RKO (cell line): ENCODE results near the gene RAB7B.

ENCODE experiments used
- DNase-seq: peaks from one replicate; pipeline ENCODE4 v3.0.0-alpha.2; 2016; ENCODE audit warnings: low spot score

The RAB7B gene

DNA sequence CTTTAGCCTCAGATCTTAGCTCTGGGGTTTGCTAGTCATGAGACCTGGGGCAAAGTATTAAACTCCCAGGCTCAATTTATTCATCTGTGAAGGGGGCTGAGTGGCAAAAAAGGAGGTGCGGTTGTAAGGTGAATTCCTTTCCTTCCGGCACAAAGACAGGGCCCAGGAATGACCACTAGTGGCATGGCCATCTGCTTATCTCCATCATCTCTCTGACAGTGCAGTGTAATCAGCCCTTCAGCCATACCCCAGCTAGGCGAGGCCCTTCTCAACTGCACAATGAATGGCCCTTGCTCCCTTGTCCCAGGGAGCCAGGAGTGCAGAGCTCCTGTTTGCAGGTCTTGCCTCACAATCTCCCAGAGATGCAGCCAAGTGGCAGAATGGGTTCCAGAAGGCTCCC is 54.3 kb downstream of the RAB7B start:
- no peak for DNase-seq

DNA sequence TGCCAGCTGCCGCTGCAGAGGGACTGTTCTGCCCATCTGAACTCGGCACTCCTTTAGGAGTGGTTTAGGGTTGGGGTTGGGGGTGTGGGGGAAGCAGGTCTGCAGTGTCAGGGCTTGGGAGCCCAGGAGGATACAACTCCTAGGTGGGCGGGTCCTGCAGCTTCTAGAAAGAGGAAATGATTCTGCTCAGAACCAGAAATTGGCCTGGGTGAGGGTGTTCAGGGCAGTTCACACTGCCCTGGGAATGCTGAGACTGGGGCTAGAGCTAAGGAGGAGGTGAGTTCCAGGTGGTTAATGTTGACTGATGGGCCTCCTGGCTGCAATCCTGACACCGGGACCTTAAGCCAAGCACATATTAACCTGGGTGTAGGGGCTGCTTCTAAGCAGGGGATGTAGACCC is 55.2 kb downstream of the RAB7B start:
- DNase-seq = no peak

DNA sequence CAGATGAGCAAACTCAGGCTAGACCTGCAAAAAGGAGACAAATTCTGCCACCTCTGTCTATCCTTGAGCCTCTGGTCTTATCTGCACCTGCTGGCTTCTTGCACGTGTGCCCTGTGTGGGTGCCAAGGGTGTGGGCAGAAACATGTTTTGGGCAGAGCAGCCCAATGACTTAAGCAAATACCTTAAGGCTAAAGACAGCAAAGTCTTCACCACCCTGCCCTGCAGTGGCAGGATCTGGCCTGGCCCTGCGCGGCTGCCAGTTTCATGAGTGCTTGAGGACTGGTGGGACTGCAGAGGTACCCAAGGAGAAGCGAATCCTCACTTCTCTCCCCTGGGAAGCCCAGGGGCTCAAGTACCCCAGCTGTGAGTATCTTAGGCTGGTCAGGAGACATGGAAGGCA is 56.2 kb downstream of the RAB7B start:
- DNase-seq = no peak

DNA sequence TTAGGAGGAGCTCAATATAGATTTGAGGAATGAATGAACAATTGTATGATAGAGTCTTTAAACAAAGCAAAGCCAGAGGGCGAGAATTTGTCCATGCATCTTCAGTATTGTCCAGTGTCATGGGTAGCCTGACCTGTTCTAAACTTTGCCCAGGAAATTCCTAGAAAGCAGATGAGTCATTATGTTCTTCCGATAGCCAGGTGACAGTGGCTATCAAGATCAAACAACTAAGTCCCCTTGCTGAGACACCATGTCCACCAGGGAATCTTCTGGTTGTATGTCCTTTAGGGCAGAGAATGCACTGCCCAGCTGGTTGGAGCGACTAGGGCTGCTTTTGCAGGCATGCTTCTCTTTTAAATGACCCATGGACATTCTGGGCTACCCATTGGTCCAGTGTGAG is 58.1 kb downstream of the RAB7B start:
- no peak for DNase-seq

DNA sequence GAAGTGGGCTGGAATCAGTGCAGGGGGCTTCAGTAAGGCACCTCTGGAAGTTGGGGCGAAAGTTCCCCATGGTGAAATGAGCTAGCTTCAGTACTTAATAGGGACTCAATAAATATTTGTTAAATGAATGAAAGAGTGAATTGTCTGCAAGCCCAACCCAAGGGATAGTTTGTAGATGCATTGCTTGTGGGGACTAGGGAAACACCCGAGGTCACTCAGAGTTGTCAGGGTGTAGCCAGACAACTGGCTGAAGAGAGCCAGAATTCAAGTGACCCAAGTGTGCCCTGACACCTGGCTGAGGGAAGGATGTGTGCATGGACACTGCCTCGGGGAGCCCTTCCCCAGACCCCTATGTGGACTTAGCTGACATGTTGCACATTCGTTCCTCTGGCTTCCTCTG is 58.7 kb downstream of the RAB7B start:
- no peak for DNase-seq

DNA sequence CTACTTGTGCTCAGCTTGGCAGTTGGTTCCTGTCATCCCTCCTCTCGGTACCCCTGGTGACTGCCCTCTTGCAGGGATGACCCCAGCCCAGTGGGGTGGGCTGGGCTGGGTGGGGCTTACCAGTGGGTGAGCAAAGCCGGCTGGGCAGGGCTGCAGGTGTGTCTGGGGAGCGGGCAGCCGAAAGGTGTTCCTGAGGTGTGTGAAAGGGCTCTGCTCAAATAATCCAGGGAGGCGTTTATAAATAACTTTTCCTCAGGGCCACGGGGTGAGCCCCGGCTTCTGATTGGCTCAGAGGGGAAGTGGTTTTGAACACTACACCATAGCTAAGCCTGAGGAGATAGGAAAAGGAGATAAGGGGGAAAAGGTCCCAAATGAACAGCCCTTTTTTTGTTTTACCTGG is 60.0 kb downstream of the RAB7B start, which contains the start of gene SLC26A9:
Gene SLC26A9 (minus strand): TSS at position 212 of the 400 bp plus-strand sequence. CDS start 7,636 bp downstream, outside the sequence.
- no peak for DNase-seq

DNA sequence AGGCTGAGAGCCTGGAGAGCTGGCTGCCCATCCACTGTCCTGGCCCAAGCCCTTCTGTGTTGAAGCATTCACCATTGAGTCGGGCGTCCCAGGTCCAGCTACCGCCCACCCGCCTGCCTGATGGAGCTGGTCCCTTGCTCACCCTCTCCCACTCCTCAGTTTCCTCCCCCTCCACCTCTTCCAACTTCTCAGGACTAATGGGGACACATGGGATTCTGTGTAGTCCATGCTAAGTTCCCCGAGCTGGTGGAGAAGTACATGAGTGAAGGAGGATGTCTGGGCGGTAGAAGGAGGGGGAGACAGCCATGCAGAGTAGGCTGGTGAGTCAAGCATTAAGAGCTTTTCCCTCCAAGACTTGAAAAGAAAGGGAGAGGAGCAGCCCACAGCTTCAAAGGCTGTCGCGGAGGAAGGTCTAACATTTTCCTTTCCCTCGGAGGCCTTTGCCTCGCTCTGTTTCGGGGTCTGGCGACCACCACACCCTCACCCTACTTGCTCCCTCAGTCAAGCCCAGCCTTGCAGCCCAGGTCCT is 60.5 kb downstream of the RAB7B start:
- DNase-seq = no peak

DNA sequence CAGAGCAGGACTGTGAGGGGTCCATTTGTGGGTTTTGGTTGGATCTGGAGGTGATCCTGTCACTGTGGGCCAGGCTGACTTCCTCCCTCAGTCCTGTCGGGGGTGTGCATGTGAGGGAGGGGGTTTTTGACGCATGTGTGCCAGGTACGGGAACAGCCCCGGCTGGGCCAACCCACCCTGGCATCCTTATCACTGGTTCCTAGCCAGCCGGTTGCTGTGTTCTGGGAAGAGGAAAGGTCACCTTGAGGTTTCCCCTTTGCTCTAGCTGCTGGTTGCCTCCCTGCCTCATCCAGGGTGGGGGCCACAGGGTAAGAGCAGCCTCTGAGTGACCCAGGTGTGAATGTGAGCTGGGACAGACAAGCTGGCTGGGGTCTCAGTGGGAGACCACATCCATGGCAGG is 62.5 kb downstream of the RAB7B start:
- no peak for DNase-seq

DNA sequence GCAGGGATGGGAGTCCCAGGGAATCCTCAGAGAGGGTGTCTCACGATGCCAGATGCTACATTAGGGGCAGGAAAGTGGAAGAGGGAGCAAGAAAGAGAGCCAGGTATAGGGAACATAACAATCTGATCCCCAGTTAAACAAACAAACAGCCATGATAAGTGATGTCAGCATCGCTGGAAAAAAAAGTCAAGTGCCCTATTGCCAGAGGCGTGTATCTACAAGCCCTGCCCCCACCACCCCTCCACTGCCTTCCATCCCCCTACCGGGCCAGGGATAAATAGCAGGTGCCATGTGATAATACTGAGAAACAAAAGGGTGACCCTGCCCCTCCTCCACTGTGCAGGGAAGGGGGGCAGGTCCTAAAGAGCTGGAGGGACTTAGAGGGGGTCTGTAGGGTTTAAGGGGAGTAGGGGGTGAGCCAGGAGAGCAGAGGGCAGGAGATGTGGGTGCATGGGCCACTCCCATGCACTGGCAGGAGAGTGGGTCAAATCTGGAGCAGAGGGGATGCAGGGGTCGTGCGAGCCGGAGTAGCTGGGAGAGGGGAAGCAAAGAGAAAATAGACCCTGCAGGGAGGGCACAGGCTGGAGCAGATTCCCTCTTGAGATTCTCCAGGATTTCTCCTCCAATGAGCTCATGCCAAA is 63.4 kb downstream of the RAB7B start:
- peak; percentile 7 for DNase-seq

DNA sequence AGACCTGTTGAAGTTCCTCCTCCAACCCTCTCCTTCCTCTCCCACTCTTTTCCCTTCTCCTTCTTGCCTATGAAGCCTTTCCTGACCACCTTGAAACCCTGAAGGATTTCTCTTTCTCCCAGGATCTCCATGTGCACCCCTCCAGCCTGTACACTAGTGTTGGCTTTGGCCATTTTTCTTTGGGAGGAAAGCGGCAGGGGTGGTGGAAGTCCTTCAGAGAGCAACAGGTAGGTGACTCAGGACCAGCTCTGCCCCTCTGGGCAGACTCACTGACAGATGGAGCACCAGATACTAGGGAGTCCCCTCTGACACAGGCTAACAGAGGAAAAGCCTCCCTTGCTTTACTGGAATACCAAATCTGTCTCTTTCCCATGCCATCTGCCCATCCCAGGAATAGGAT is 64.5 kb downstream of the RAB7B start:
- DNase-seq = no peak

DNA sequence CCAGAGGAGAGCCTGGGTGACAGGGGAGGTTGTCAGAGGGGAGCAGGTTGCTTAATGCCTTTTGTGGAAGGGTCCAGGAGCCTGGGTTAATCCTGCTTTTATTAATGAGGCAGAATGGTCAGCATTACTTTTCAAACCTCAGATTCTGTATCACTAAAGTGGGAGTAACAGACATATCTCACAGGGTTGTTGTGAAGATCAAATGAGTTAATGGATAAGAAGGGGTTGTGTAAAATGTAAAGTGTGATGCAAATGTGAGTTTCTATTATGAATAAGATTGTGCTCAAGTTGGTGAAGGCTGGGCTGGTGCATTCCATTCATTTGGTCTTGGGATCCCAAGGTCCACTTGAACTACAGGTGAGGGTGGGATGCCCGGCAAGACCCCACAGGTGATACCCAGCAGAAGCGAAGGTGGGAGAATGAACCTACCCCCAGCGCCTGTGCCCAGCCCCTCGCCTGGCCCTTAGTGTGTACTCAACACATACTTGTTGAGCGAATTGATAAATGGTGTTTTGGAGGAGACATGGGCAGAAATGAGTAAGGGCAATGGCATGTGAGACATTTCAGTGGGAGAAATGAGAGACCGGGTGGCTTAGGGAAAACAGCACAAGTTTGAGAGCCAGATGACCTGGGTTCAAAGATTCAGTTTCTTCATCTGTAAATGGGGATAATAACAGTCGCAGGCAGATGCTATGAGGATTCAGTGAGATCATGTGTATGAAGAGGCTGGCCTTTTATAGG is 66.2 kb downstream of the RAB7B start:
- no peak for DNase-seq

DNA sequence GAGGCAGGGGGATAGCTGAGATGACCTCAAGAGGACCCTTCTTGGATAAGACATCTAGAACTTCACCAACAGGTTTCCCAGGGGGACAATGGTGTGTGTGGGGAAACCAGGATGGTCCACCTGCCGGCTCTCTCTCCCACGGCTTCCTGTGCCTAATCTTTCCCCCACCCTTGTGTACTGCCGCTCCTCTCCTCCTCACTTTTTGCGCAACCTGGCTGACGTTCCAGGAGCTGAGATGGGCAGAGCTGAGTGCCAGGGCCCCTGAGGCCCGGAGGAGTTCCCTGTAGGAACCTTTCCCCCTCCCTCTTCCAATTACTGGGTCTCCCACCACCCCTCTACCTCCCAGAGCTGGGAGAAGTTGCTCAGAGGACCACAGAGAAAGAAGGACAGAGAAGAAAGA is 66.9 kb downstream of the RAB7B start:
- no peak for DNase-seq

DNA sequence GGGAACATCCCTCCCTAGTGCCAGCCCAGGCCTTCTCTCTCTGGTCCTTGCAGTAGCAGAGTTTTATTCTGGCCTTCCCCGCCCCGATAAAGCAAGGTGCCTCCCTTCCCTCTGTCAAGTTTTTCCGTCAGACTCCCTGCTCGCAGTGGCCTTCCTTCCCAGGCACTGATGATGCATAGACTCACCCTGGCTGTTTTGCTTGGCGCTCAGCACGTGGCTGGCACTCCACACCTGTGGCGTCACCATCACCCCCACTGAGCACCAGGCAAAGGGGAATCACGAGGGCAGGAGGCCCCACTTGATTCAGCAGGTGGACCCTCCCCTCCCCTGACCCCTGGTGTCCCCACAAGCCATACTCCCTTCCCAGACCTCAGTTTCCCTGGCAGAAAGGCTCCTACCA is 67.3 kb downstream of the RAB7B start:
- DNase-seq = no peak

DNA sequence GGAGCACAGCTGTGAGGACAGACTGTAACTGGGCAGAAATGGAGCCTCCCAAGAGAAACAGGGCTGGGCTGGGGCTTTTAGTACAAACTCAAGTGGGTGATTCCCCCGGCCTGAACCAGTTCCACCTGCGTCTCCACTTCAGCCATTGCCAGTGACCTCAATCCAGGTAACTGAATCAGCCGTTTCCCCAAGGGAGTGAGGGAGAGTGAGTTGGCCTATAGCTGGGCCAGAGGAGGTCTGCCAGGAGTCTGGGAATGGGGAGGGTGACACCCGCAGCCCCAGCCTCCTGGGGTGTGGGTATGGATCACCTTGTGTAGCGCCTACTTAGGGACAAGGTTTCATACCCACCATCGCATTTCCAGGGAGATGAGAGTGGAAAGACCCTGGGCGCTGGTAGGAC is 68.4 kb downstream of the RAB7B start:
- no peak for DNase-seq

DNA sequence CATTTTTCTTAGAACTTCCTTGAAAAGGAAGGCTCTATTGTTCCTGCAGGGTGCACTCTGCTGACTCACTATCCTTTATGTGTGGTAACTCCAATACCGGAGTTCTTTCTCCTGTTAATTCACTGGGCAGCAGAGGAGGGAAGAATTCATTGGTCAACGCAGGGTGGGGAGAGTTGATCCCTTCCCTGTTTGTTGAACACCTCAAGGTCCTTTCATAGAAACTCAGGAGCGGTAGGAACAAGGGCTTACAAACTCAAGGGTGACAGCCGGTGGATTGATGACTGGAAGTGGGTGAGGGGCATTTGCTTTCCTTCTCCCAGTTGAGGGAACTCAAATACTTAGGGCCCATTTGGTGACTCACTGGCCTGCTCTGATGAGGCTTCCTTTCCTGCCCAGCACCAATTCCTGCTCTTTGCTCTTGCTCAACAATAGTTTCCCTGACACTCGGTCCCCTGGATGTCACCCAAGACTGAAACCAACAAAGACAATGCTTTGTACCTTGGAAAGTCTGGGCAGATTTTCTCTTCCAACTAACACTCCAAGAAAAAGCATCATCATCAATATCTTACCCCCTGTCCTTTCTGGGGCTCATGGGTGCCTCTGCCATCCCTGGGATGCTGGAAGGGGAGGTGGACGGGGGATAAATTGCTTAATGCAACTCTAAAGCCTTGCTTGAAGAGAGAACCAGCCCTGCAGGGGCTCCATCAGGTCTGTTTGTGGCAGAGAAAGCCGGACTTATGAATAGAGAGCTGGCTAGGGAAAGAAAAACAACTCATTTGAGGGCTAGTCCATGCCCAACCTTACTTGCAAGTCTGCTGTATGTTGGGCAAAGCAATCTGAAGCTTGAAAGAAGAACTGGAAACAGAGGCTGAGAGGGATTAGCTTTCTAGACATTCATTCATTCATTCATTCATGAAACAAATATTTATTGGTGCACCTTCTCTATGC is 69.2 kb downstream of the RAB7B start:
- no peak for DNase-seq

DNA sequence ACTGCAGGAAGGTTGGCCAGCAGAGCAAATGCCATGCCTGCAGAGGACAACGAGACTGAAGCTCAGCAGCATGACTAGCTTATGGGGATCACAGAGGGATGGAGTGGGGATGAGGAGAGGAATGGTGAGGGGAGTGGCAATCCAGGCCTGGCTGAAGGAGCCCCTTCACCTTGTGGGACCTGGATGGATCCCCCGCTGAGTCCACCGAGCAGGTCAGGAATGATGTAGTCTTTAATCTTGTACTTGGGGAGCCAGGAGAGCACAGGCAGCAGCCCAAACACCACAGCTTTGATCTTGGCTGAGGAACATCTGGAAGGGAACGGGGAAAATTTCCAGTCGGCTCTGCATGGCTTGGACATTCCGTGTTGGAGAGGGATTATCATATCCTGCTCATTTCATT is 70.4 kb downstream of the RAB7B start:
- no peak for DNase-seq

DNA sequence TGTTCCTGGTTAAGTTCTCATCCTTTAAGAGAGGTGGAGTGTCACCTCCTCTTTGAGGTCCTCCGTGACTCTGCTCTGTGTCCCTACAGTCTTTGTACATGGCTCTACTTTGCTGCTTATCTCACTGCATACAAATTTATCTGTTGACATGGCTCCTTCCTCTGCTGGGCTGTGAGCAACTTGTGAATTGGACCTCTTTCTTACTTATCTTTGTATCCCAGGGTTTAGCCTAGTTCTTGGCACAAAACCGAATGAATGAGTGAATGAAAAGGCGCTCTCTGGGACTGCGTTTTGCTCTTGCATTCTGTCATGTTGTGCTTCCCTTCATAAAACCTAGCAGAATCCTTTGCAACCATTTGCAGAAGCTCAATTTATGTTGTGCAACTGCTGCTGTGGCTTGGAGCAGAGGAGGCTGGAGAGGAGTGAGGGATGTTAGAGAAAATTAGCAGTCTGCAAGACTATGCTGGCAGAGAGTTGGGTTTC is 72.4 kb downstream of the RAB7B start:
- no peak for DNase-seq

DNA sequence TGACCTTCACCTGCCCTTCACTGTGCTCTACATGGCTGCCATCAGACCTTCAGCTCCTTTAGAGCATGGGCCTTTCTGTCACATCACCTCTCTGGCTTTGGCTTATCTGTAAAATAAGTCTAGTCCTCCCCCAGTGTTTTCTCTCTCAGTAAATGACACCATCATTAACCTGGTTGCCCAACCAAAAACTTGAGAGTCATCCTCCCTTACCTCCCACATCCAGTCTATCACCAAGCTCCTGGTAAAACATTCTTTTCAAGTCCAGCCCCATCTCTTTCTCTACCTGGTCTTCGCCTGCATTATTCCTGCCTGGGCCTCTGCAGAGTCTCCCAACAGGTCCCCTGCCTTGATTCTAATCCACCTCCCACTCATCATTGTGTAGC is 73.0 kb downstream of the RAB7B start:
- DNase-seq = no peak

DNA sequence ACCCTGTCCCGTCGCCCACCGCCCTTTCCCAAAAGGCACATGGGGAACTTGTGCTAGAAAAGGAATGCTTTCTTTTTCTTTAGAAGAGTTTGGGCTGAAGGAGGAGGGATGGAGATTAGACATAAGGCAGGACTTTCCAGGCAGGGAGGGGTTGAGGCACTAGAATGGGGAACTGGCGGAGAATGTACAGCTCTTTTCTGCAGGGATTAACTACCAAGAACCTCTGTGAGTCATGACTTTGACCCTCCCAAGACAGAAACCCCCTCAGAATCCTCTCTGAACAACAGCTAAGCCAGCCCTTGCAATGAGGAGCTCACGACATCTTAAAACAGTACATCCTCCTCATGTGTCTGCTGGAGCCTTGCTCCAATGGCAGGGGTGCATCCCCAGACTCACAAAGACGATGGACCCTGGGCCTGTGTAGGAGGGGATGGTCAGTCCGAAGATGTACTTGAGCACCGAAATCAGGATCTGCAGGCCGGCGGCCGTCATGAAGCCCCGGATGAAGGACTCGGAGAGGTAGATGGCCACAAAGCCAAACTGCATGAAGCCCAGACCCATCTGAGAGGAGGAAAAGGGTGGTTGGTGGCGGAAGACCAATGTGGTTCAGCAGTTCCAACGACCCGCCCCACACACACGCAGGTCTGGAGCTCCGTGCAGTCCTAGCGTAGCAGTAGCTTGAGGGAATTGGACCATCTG is 73.5 kb downstream of the RAB7B start:
- no peak for DNase-seq

DNA sequence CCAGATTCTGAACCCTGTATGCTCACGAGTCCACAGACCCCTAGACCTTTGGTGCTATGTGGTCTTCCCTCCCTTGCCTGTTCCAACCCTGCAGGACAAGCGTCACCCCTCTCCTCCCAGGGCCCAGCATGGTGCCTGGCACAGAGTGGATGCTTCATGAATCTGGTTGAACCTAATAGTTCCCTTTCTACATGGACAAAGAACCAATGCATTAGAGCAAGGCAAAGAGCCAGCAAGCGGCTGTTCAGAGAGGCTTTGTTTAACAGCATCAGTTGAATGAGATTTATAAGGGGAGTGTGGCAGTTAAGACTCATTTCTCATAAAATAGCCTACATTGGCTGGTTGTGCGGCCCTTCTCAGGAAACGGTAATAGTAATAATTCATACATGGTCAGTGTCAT is 74.9 kb downstream of the RAB7B start:
- no peak for DNase-seq

DNA sequence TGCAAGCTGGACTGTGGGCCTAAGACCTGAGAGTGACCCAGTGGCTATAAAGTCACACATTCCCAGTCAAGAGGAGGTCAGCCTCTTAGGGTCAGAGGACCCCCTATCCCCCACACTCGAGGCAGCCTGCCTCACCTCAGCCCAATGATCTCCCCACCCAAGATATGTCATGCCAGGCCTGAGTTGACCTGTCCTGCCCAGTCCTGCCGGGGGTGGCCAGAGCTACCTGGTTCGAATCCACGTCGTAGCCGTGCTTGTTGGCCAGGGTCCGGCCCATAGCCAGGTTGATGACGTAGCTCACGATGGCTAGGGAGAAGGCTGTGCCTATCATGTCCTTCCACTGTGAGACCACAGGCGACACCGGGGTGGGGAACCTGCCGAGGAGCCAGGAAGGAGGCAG is 75.5 kb downstream of the RAB7B start:
- DNase-seq = no peak

DNA sequence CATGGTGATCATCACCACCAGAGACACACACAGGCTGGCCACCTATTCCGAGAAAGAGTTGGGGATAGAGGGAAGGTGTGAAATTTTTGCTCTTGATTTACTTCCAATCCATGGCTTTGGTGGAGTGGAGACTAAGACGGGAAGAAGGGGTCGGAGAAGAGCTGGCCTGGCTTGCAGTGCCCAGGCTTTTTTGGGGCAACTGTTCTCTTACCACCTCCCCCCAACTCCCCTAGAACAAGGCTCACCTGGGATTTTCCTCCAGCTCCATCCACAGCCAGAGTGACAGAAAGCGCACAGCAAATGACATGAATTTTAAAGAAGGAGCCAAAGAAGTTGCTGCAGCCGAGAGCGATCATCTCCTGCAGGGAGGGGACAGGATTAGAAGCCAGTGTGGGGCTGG is 75.9 kb downstream of the RAB7B start:
- no peak for DNase-seq
